Activated CD8-positive, alpha-beta memory T cell treated with anti-CD3 and anti-CD28 coated beads, Interleukin-2, amount 10 ng/mL, durations not matched to agents 7 days and 5 days (primary cell): Measurements from ENCODE around the gene CASP8. TPM values are rescaled to one million over a fixed set of nuclear protein-coding genes. Genes with fewer than 3 reads are reported as not detected.
"Not testable (repeated sequence)": the region's sequence is repeated elsewhere in the genome, so short reads cannot be mapped to it uniquely, and the experiment has no call there.

Source experiments
- ATAC-seq: fragments of 150-1000 bp; cut with Tn5 transposase; one replicate; pipeline ENCODE4 v1.10.0; 2021; ENCODE audit warnings: moderate library complexity
- CTCF ChIA-PET: fragments of 350-600 bp; sonication (Branson Sonifier 250); formaldehyde crosslinking; loops from one replicate; lab custom pipeline; 2021; ENCODE audit warnings: antibody characterized with exemption; lab: Charles Lee
- DNase-seq: peaks from one replicate; pipeline ENCODE4 v3.0.0-alpha.2; 2020
- H3K27ac Mint-ChIP-seq: one replicate; pipeline ENCODE4 v1.8.0; 2021; ENCODE audit warnings: mild to moderate bottlenecking, mixed read lengths
- H3K27me3 Mint-ChIP-seq: one replicate; pipeline ENCODE4 v1.8.0; 2021; ENCODE audit warnings: mixed read lengths
- H3K36me3 Mint-ChIP-seq: one replicate; pipeline ENCODE4 v1.8.0; 2021; ENCODE audit warnings: mild to moderate bottlenecking, mixed read lengths
- H3K4me1 Mint-ChIP-seq: one replicate; pipeline ENCODE4 v1.8.0; 2021; ENCODE audit warnings: mixed read lengths
- H3K4me3 Mint-ChIP-seq: one replicate; pipeline ENCODE4 v1.8.0; 2021; ENCODE audit warnings: mild to moderate bottlenecking, moderate library complexity, mixed read lengths
- H3K9me3 Mint-ChIP-seq: one replicate; pipeline ENCODE4 v1.8.0; 2022; ENCODE audit warnings: low read depth, mixed read lengths
- total RNA-seq, 2 experiments: library from RNA; stranded (reverse); gene quantifications; one replicate each; pipeline ENCODE4 v1.2.3, GENCODE V29; 2021

Gene CASP8
- total RNA-seq, 2 experiments from 2014 or later, result 77.3 to 90.0 TPM

GRCh38 chr2:201233192-201233811 lies 27.0 kb upstream of the CASP8 start:
- H3K36me3 Mint-ChIP-seq, result peaks cover 30% of the 10 kb centered on the region
- H3K27me3 Mint-ChIP-seq, result no peaks in the 10 kb centered on the region
- H3K27ac Mint-ChIP-seq, result peak overlapping the region; percentile 98
- ATAC-seq, result peak; percentile 91
- CTCF ChIA-PET, result interaction anchor here (0.6 to 4.6 kb wide), 33 partner anchors 9 to 369 kb away, joined by 3 to 166 read pairs (median 9); partner anchors contain the start of genes CASP10, CASP8, CFLAR and CLK1
- H3K4me1 Mint-ChIP-seq, result peaks cover 57% of the 10 kb centered on the region
- peak; percentile 95 for DNase-seq
- no peaks in the 10 kb centered on the region for H3K9me3 Mint-ChIP-seq
- peak overlapping the region; percentile 96 for H3K4me3 Mint-ChIP-seq

- Mint-ChIP-seq H3K36me3 (peaks cover 32% of the 10 kb centered on the region), H3K4me1 (peaks cover 50% of the 10 kb centered on the region), H3K9me3 (no peaks in the 10 kb centered on the region), H3K27me3 (no peaks in the 10 kb centered on the region), H3K4me3 (peak overlapping the region; percentile 96), H3K27ac (peak overlapping the region; percentile 98)
- DNase-seq, result peak; percentile 67
- CTCF ChIA-PET, result interaction anchor here (0.6 to 4.6 kb wide), 29 partner anchors 8 to 431 kb away, joined by 3 to 166 read pairs (median 11); partner anchors contain the start of genes CASP10, CASP8, CFLAR and CLK1
- peak; percentile 20 for ATAC-seq
Observed at GRCh38 chr2:201233812-201234662, 26.3 kb upstream of the CASP8 start.

GRCh38 chr2:201234663-201235135 lies 25.6 kb upstream of the CASP8 start:
- no peak for ATAC-seq
- H3K4me1 Mint-ChIP-seq, result peaks cover 52% of the 10 kb centered on the region
- peak overlapping the region; percentile 98 for H3K27ac Mint-ChIP-seq
- no peak for DNase-seq
- H3K4me3 Mint-ChIP-seq, result peak overlapping the region; percentile 96
- H3K27me3 Mint-ChIP-seq, result no peaks in the 10 kb centered on the region
- CTCF ChIA-PET, result interaction anchor here (1.5 to 4.6 kb wide), 8 partner anchors 18 to 370 kb away, joined by 6 to 166 read pairs (median 34); partner anchors contain the start of genes CASP10, CASP8, CFLAR and CLK1
- no peaks in the 10 kb centered on the region for H3K9me3 Mint-ChIP-seq
- H3K36me3 Mint-ChIP-seq, result peaks cover 37% of the 10 kb centered on the region

DNA sequence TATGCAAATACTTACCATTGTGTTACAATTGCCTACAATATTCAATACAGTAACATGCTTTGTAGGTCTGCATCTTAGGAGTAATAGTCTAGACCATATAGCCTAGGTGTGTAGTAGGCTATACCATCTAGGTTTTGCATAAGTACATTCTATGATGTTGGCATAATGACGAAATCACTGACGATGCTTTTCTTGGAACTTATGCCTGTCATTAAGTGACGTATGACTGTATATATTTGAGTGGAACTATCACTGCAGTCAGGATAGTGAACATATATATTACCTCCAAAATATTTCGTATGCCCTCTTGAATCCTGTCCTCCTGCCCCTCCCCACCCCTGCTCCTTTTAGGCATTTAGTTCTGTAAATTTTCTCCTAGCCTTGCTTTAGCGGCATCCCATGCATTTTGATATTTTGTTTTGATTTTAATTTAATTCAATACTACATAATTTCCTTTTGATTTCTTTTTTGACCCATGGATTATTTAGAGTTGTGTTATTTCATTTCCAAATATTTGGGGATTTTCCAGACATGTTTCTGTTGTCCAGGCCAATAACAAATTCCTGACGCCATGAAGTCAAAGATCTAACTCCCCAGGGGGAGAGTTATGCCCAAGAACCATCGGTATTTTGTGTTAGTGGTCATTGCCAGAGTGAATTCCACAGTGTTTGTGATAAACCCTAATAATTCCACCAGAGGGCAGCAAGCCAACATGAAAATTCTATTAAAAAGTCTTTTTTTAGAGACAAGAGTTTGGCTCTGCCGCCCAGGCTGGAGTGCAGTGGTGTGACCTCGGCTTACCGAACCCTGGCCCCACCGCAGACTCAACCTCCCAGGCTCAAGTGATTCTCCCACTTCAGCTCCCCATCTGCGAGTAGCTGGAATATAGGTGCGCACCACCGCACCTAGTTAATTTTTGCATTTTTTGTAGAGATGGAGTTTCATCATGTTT lies 24.2 kb upstream of the CASP8 start:
- Mint-ChIP-seq H3K27ac (peak overlapping the region; percentile 84), H3K4me3 (peak overlapping the region; percentile 96), H3K36me3 (peaks cover 50% of the 10 kb centered on the region), H3K27me3 (no peaks in the 10 kb centered on the region), H3K4me1 (peaks cover 48% of the 10 kb centered on the region), H3K9me3 (peaks cover 3% of the 10 kb centered on the region)
- CTCF ChIA-PET, result interaction anchor here (0.8 to 4.6 kb wide), 14 partner anchors 10 to 210 kb away, joined by 3 to 70 read pairs (median 6); partner anchors contain the start of genes CASP10 and CASP8
- peak; percentile 14 for ATAC-seq
- peak; percentile 62 for DNase-seq

GRCh38 chr2:201237486-201238123 lies 22.7 kb upstream of the CASP8 start:
- H3K27ac Mint-ChIP-seq, result peak overlapping the region; percentile 16
- no peak for ATAC-seq
- H3K9me3 Mint-ChIP-seq, result peaks cover 3% of the 10 kb centered on the region
- no peaks in the 10 kb centered on the region for H3K27me3 Mint-ChIP-seq
- H3K36me3 Mint-ChIP-seq, result peaks cover 62% of the 10 kb centered on the region
- H3K4me3 Mint-ChIP-seq, result no peak overlapping the region
- H3K4me1 Mint-ChIP-seq, result peaks cover 36% of the 10 kb centered on the region
- no peak for DNase-seq
- CTCF ChIA-PET, result interaction anchor here (0.7 to 2.8 kb wide), 10 partner anchors 8 to 543 kb away, joined by 3 to 28 read pairs (median 5); partner anchors contain the start of genes ALS2 and CASP8

- ATAC-seq, H3K4me3 Mint-ChIP-seq, DNase-seq, H3K27me3 Mint-ChIP-seq, H3K9me3 Mint-ChIP-seq: not testable (repeated sequence)
- Mint-ChIP-seq H3K4me1 (peaks cover 35% of the 10 kb centered on the region), H3K27ac (peak overlapping the region; percentile 4), H3K36me3 (peaks cover 68% of the 10 kb centered on the region)
- CTCF ChIA-PET, result interaction anchor here (0.7 to 1.0 kb wide), 2 partner anchors 21 to 35 kb away, joined by 3 to 6 read pairs; partner anchors contain the start of gene CASP8
Observed at GRCh38 chr2:201239167-201239935, 21.0 kb upstream of the CASP8 start.

- ATAC-seq (no peak), DNase-seq (no peak)
- Mint-ChIP-seq H3K4me1 (peaks cover 27% of the 10 kb centered on the region), H3K4me3 (no peak overlapping the region), H3K36me3 (peaks cover 61% of the 10 kb centered on the region), H3K27me3 (no peaks in the 10 kb centered on the region), H3K27ac (no peak overlapping the region), H3K9me3 (peaks cover 3% of the 10 kb centered on the region)
- CTCF ChIA-PET, result interaction anchor here (2.1 to 2.4 kb wide), 2 partner anchors 10 to 122 kb away, joined by 12 to 13 read pairs; no protein-coding TSS in a partner anchor
Observed at GRCh38 chr2:201242571-201243277, 17.6 kb upstream of the CASP8 start.

DNA sequence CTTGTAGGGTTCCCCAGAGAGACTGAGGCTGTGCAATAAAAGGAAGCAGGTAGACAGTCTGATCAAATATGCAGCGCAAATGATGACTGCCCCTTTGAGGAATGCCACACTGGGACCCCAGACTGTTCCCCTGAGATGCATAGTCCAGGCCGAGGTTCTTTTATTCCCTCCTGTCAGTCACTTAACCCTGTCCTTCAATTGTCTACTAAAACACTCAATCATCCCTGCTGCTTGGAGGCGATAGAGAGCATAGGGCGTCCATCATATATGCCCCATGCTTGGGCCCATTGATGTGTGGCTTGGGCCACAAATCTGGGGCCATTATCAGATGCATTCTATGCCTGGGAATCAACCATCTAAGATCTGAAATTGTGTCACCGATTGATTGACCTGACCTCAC lies 15.5 kb upstream of the CASP8 start:
- DNase-seq (no peak), ATAC-seq (no peak)
- Mint-ChIP-seq H3K36me3 (peaks cover 65% of the 10 kb centered on the region), H3K9me3 (peaks cover 4% of the 10 kb centered on the region), H3K27ac (no peak overlapping the region), H3K27me3 (no peaks in the 10 kb centered on the region), H3K4me1 (peaks cover 30% of the 10 kb centered on the region), H3K4me3 (no peak overlapping the region)
- CTCF ChIA-PET, result interaction anchor here (0.9 to 2.1 kb wide), 3 partner anchors 8 to 13 kb away, joined by 3 to 7 read pairs (median 5); no protein-coding TSS in a partner anchor

- no peaks in the 10 kb centered on the region for H3K27me3 Mint-ChIP-seq
Observed at GRCh38 chr2:201246280-201246679, 14.1 kb upstream of the CASP8 start.

DNA sequence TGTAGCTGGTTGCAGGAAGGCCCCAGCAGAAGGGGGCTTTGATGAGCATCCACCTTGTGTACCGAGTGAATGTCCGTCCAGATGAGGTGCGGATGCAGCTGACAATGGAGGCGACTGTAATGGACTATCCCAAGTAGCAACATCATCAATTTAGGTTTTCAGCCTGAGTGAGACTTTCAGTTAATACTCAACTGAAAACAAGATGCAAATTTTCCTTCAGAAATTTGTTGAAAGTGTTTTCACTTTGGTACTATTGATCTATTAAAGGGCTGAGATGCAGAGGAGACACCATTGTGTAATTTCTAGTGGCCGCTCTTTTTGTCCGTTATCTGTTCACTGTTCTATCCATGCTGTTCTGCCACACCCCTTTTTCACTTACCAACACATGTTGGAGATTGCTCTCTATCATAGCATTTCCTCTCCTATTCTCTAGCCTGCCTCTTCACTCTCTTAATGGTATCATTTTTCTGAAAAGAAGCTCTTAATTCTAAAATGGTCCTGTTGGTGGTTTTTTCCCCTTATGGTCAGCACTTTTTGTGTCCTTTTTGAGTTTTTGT lies 12.0 kb upstream of the CASP8 start:
- H3K9me3 Mint-ChIP-seq, result peaks cover 11% of the 10 kb centered on the region
- no peak overlapping the region for H3K4me3 Mint-ChIP-seq
- H3K36me3 Mint-ChIP-seq, result peaks cover 66% of the 10 kb centered on the region
- H3K27ac Mint-ChIP-seq, result peak overlapping the region; percentile 13
- CTCF ChIA-PET, result interaction anchor here (1.1 to 1.3 kb wide), 2 partner anchors 16 to 114 kb away, joined by 3 read pairs; no protein-coding TSS in a partner anchor
- peaks cover 54% of the 10 kb centered on the region for H3K4me1 Mint-ChIP-seq
- DNase-seq (no peak), ATAC-seq (no peak)
- no peaks in the 10 kb centered on the region for H3K27me3 Mint-ChIP-seq

More at GRCh38 chr2:201246280-201246679, 14.1 kb upstream of the CASP8 start:
- ATAC-seq (no peak), DNase-seq (no peak)
- CTCF ChIA-PET, result interaction anchor here (2.1 kb wide), 1 partner anchor 9 kb away, joined by 7 read pairs; no protein-coding TSS in a partner anchor
- H3K36me3 Mint-ChIP-seq, result peaks cover 66% of the 10 kb centered on the region
- no peak overlapping the region for H3K4me3 Mint-ChIP-seq
- H3K27ac Mint-ChIP-seq, result no peak overlapping the region
- peaks cover 39% of the 10 kb centered on the region for H3K4me1 Mint-ChIP-seq
- H3K9me3 Mint-ChIP-seq, result peaks cover 9% of the 10 kb centered on the region
